ENCODE measurements around the gene PDPK1. TPM values are rescaled to one million over a fixed set of nuclear protein-coding genes. Genes with fewer than 3 reads are reported as not detected.

Gene PDPK1
- 18.9 TPM for total RNA-seq

GRCh38 chr16:2537451-2538379, at the start of gene PDPK1:
PDPK1 (plus strand) TSS chr16:2538021; CDS start chr16:2538113, 92 bp downstream.
- DNase-seq: peak; percentile 95

- no peak for DNase-seq
Measured at GRCh38 chr16:2489581-2489980, 48.2 kb upstream of the PDPK1 start.

GRCh38 chr16:2490190-2491105, 47.4 kb upstream of the PDPK1 start:
- no peak for DNase-seq

GRCh38 chr16:2492292-2492691, 45.5 kb upstream of the PDPK1 start:
- no peak for DNase-seq

- DNase-seq: no peak
Measured at GRCh38 chr16:2493605-2494004, 44.2 kb upstream of the PDPK1 start.

- no peak for DNase-seq
Measured at GRCh38 chr16:2494616-2495015, 43.2 kb upstream of the PDPK1 start.

- DNase-seq: no peak
Measured at GRCh38 chr16:2495041-2495440, 42.8 kb upstream of the PDPK1 start.

- no peak for DNase-seq
Measured at GRCh38 chr16:2496223-2497115, 41.4 kb upstream of the PDPK1 start.

GRCh38 chr16:2497116-2497630, 40.6 kb upstream of the PDPK1 start:
- no peak for DNase-seq

- DNase-seq: no peak
Measured at GRCh38 chr16:2497695-2498484, 39.9 kb upstream of the PDPK1 start.

- DNase-seq: no peak
Measured at GRCh38 chr16:2498531-2499253, 39.1 kb upstream of the PDPK1 start.

- no peak for DNase-seq
Measured at GRCh38 chr16:2499454-2499853, 38.4 kb upstream of the PDPK1 start.

- DNase-seq: no peak
Measured at GRCh38 chr16:2499890-2500429, 37.9 kb upstream of the PDPK1 start.

GRCh38 chr16:2500430-2500917, 37.3 kb upstream of the PDPK1 start:
- no peak for DNase-seq

- peak; percentile 72 for DNase-seq
Measured at GRCh38 chr16:2500918-2501750, 36.7 kb upstream of the PDPK1 start.

- DNase-seq: no peak
Measured at GRCh38 chr16:2501946-2502895, 35.6 kb upstream of the PDPK1 start.

- no peak for DNase-seq
Measured at GRCh38 chr16:2505695-2506094, 32.1 kb upstream of the PDPK1 start.

Measured in skin of body (tissue), 2 donors.